ENCODE data around the gene EPN1.
"Not testable (repeated sequence)": the region's sequence is repeated elsewhere in the genome, so short reads cannot be mapped to it uniquely, and the experiment has no call there.

The EPN1 gene

GRCh38 chr19:55694656-55695491 lies 19.8 kb downstream of the EPN1 start:
- DNase-seq = no peak

- no peak for DNase-seq
Observed at GRCh38 chr19:55695511-55696290, 20.7 kb downstream of the EPN1 start.

- DNase-seq = no peak
Observed at GRCh38 chr19:55696301-55697068, 21.5 kb downstream of the EPN1 start.

- DNase-seq = no peak
Observed at GRCh38 chr19:55697069-55697440, 22.0 kb downstream of the EPN1 start.

- no peak for DNase-seq
Observed at GRCh38 chr19:55697698-55698097, 22.7 kb downstream of the EPN1 start.

GRCh38 chr19:55698256-55698655 lies 23.2 kb downstream of the EPN1 start:
- no peak for DNase-seq

GRCh38 chr19:55699221-55699620 lies 24.2 kb downstream of the EPN1 start:
- no peak for DNase-seq

GRCh38 chr19:55700813-55701212 lies 25.8 kb downstream of the EPN1 start:
- no peak for DNase-seq

GRCh38 chr19:55702131-55702627 lies 27.2 kb downstream of the EPN1 start:
- DNase-seq = no peak

- DNase-seq = no peak
Observed at GRCh38 chr19:55703790-55704215, 28.8 kb downstream of the EPN1 start.

GRCh38 chr19:55704494-55705245 lies 29.6 kb downstream of the EPN1 start:
- DNase-seq = no peak

GRCh38 chr19:55705972-55706371 lies 30.9 kb downstream of the EPN1 start:
- no peak for DNase-seq

- no peak for DNase-seq
Observed at GRCh38 chr19:55711719-55712118, 36.7 kb downstream of the EPN1 start.

- DNase-seq = no peak
Observed at GRCh38 chr19:55712804-55713631, 38.0 kb downstream of the EPN1 start.

- no peak for DNase-seq
Observed at GRCh38 chr19:55716531-55716930, 41.5 kb downstream of the EPN1 start.

GRCh38 chr19:55717251-55717650 lies 42.2 kb downstream of the EPN1 start:
- DNase-seq = no peak

GRCh38 chr19:55717879-55718711 lies 43.1 kb downstream of the EPN1 start:
- not testable (repeated sequence) for DNase-seq

- no peak for DNase-seq
Observed at GRCh38 chr19:55720214-55720746, 45.3 kb downstream of the EPN1 start.

- no peak for DNase-seq
Observed at GRCh38 chr19:55720801-55721200, 45.8 kb downstream of the EPN1 start.

GRCh38 chr19:55723491-55723890 lies 48.5 kb downstream of the EPN1 start:
- DNase-seq = no peak
